ENCODE measurements around the gene TM4SF4. TPM values are rescaled to one million over a fixed set of nuclear protein-coding genes. Genes with fewer than 3 reads are reported as not detected.

TM4SF4 gene
- total RNA-seq, 1 donor from 2014 or later: not detected

DNA sequence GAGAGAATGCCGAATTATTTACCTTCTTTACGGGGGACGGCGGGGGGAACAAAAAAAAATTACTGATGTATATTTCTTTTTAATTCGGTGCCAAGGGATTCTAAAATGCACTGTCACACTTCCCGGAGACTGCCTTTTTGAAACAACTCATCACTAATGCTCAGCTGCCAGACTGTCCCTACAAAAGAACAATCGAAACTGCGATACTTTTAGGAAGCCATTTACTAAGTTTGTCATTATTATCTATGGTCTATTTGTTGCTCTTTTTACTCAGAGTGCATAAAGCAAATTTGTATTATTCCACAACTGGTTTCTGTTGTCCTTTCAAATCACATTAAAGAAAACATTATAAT lies 60.8 kb downstream of the TM4SF4 start:
- H3K79me2 ChIP-seq (ENCODE audit: insufficient read depth, low read length): peaks cover 88% of the 10 kb centered on the region
- DNase-seq (ENCODE audit: low read depth) (no peak), FAIRE-seq (no peak)
- peaks cover 74% of the 10 kb centered on the region for H3K4me1 Mint-ChIP-seq (ENCODE audit: low read depth, unreplicated experiment)
- H3K27ac ChIP-seq (ENCODE audit: low read depth, low read length): peak overlapping the region; percentile 70
- no peak overlapping the region for H2AFZ ChIP-seq (ENCODE audit: low read depth, low read length)
- peak overlapping the region; percentile 64 for H3K9ac ChIP-seq (ENCODE audit: low read length)
- no peaks in the 10 kb centered on the region for H3K9me3 ChIP-seq (ENCODE audit: insufficient read depth, low read depth, low read length)
- peaks cover 7% of the 10 kb centered on the region for H3K36me3 ChIP-seq (ENCODE audit: insufficient read depth, low read length)
- H3K27me3 Mint-ChIP-seq (ENCODE audit: low read depth, unreplicated experiment): no peaks in the 10 kb centered on the region
- peak overlapping the region; percentile 43 for H3K27ac Mint-ChIP-seq (ENCODE audit: unreplicated experiment)
- H3K4me3 ChIP-seq (ENCODE audit: insufficient read depth, low read depth, low read length): peak overlapping the region; percentile 22
- H3K4me3 Mint-ChIP-seq (ENCODE audit: unreplicated experiment): no peak overlapping the region
- H3K9me3 Mint-ChIP-seq (ENCODE audit: unreplicated experiment): no peaks in the 10 kb centered on the region
- H4K20me1 ChIP-seq (ENCODE audit: insufficient read depth, low read length): peaks cover 8% of the 10 kb centered on the region
- H3K27me3 ChIP-seq (ENCODE audit: insufficient read depth, low read length): no peaks in the 10 kb centered on the region
- H3K4me1 ChIP-seq (ENCODE audit: insufficient read depth, low read length): peaks cover 54% of the 10 kb centered on the region
- H3K4me2 ChIP-seq (ENCODE audit: low read length): peak overlapping the region; percentile 71
- H3K36me3 Mint-ChIP-seq (ENCODE audit: low read depth, unreplicated experiment): no peaks in the 10 kb centered on the region
- no peak for TF ChIP-seq EZH2 (IDR thresholded peaks at IDR 0.05; ENCODE audit: insufficient read depth, low read length)
- TF ChIP-seq, protein P1, sequence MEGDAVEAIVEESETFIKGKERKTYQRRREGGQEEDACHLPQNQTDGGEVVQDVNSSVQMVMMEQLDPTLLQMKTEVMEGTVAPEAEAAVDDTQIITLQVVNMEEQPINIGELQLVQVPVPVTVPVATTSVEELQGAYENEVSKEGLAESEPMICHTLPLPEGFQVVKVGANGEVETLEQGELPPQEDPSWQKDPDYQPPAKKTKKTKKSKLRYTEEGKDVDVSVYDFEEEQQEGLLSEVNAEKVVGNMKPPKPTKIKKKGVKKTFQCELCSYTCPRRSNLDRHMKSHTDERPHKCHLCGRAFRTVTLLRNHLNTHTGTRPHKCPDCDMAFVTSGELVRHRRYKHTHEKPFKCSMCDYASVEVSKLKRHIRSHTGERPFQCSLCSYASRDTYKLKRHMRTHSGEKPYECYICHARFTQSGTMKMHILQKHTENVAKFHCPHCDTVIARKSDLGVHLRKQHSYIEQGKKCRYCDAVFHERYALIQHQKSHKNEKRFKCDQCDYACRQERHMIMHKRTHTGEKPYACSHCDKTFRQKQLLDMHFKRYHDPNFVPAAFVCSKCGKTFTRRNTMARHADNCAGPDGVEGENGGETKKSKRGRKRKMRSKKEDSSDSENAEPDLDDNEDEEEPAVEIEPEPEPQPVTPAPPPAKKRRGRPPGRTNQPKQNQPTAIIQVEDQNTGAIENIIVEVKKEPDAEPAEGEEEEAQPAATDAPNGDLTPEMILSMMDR (IDR thresholded peaks at IDR 0.05; ENCODE audit: insufficient read depth, low read depth, low read length): no peak

DNA sequence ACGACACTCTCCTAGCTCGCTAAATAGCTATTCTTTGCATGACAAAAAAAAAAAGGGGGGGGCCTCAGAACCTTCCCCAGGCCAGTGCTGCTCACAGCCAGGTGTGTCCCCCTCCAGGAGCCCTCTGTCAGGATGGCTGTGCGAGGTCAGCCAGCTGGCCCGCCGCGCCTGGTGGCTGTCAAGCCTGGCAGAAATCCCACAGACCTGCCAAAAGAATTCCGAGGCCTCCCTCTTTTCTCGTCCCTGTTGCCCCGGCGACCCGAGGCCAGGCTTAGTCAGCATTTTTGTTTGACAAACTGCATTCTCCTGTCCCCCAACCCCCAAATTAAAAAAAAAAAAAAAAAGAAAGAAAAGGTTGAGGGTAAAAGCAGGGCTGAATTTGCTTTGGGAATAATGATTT lies 61.9 kb downstream of the TM4SF4 start:
- DNase-seq (ENCODE audit: low read depth): peak; percentile 68
- no peaks in the 10 kb centered on the region for H3K9me3 Mint-ChIP-seq (ENCODE audit: unreplicated experiment)
- Histone ChIP-seq H3K36me3 (ENCODE audit: insufficient read depth, low read length) (peaks cover 7% of the 10 kb centered on the region), H2AFZ (ENCODE audit: low read depth, low read length) (no peak overlapping the region), H3K4me1 (ENCODE audit: insufficient read depth, low read length) (peaks cover 63% of the 10 kb centered on the region), H3K79me2 (ENCODE audit: insufficient read depth, low read length) (peaks cover 81% of the 10 kb centered on the region), H3K4me3 (ENCODE audit: insufficient read depth, low read depth, low read length) (no peak overlapping the region), H3K9me3 (ENCODE audit: insufficient read depth, low read depth, low read length) (no peaks in the 10 kb centered on the region), H3K4me2 (ENCODE audit: low read length) (peak overlapping the region; percentile 71), H3K9ac (ENCODE audit: low read length) (peak overlapping the region; percentile 64), H3K27me3 (ENCODE audit: insufficient read depth, low read length) (no peaks in the 10 kb centered on the region), H4K20me1 (ENCODE audit: insufficient read depth, low read length) (peaks cover 5% of the 10 kb centered on the region), H3K27ac (ENCODE audit: low read depth, low read length) (peak overlapping the region; percentile 70)
- H3K4me1 Mint-ChIP-seq (ENCODE audit: low read depth, unreplicated experiment): peaks cover 82% of the 10 kb centered on the region
- TF ChIP-seq EZH2 (IDR thresholded peaks at IDR 0.05; ENCODE audit: insufficient read depth, low read length): no peak
- TF ChIP-seq, protein P1 (IDR thresholded peaks at IDR 0.05; ENCODE audit: insufficient read depth, low read depth, low read length): no peak
- FAIRE-seq: no peak
- H3K4me3 Mint-ChIP-seq (ENCODE audit: unreplicated experiment): no peak overlapping the region
- H3K27ac Mint-ChIP-seq (ENCODE audit: unreplicated experiment): peak overlapping the region; percentile 94
- H3K36me3 Mint-ChIP-seq (ENCODE audit: low read depth, unreplicated experiment): peaks cover 2% of the 10 kb centered on the region
- H3K27me3 Mint-ChIP-seq (ENCODE audit: low read depth, unreplicated experiment): no peaks in the 10 kb centered on the region

DNA sequence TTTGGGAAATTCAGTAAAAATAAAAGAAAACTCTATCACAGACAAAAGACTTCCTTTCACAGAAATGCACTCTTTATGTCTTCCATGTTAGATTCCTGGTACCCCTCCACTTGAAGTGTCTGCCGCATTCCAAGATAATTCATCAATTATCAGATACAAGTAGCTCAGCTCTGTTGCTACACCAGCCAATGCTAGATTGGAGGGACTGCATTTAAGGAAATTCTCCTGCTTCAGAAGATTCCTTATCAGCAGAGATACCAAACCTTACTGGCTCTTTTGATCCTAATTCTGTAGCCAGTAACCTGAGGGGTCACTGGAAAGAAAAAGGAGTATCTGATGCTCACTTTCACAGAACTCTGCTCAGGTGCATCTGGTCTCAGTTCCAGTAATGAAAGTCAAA lies 63.9 kb downstream of the TM4SF4 start:
- peaks cover 76% of the 10 kb centered on the region for H3K79me2 ChIP-seq (ENCODE audit: insufficient read depth, low read length)
- no peaks in the 10 kb centered on the region for H3K9me3 ChIP-seq (ENCODE audit: insufficient read depth, low read depth, low read length)
- Mint-ChIP-seq H3K27ac (ENCODE audit: unreplicated experiment) (no peak overlapping the region), H3K36me3 (ENCODE audit: low read depth, unreplicated experiment) (peaks cover 11% of the 10 kb centered on the region), H3K4me3 (ENCODE audit: unreplicated experiment) (no peak overlapping the region), H3K9me3 (ENCODE audit: unreplicated experiment) (no peaks in the 10 kb centered on the region), H3K27me3 (ENCODE audit: low read depth, unreplicated experiment) (no peaks in the 10 kb centered on the region), H3K4me1 (ENCODE audit: low read depth, unreplicated experiment) (peaks cover 87% of the 10 kb centered on the region)
- no peak overlapping the region for H2AFZ ChIP-seq (ENCODE audit: low read depth, low read length)
- no peak for DNase-seq (ENCODE audit: low read depth)
- H3K9ac ChIP-seq (ENCODE audit: low read length): no peak overlapping the region
- H3K27ac ChIP-seq (ENCODE audit: low read depth, low read length): peak overlapping the region; percentile 83
- H3K4me1 ChIP-seq (ENCODE audit: insufficient read depth, low read length): peaks cover 74% of the 10 kb centered on the region
- no peak overlapping the region for H3K4me2 ChIP-seq (ENCODE audit: low read length)
- no peak overlapping the region for H3K4me3 ChIP-seq (ENCODE audit: insufficient read depth, low read depth, low read length)
- TF ChIP-seq EZH2 (IDR thresholded peaks at IDR 0.05; ENCODE audit: insufficient read depth, low read length): no peak
- TF ChIP-seq, protein P1 (IDR thresholded peaks at IDR 0.05; ENCODE audit: insufficient read depth, low read depth, low read length): no peak
- H3K27me3 ChIP-seq (ENCODE audit: insufficient read depth, low read length): no peaks in the 10 kb centered on the region
- peaks cover 7% of the 10 kb centered on the region for H3K36me3 ChIP-seq (ENCODE audit: insufficient read depth, low read length)
- no peaks in the 10 kb centered on the region for H4K20me1 ChIP-seq (ENCODE audit: insufficient read depth, low read length)
- FAIRE-seq: no peak

Data from astrocyte (in vitro differentiated cells and primary cell).